ENCODE measurements around the gene TUBA8. TPM values are rescaled to one million over a fixed set of nuclear protein-coding genes. Genes with fewer than 3 reads are reported as not detected.
"Not testable (repeated sequence)": the region's sequence is repeated elsewhere in the genome, so short reads cannot be mapped to it uniquely, and the experiment has no call there.

Gene TUBA8
- 1.8 TPM in 2 replicates for total RNA-seq
- long read RNA-seq: 0 reads

- Mint-ChIP-seq H3K27ac (ENCODE audit: unreplicated experiment) (peak within 1 kb of the TSS; percentile 23), H3K27me3 (ENCODE audit: unreplicated experiment) (peaks cover 4% of the 10 kb centered on the region), H3K9me3 (ENCODE audit: unreplicated experiment) (peaks cover 3% of the 10 kb centered on the region), H3K36me3 (ENCODE audit: unreplicated experiment) (peaks cover 3% of the 10 kb centered on the region), H3K4me3 (ENCODE audit: unreplicated experiment) (peak within 1 kb of the TSS; percentile 71), H3K4me1 (ENCODE audit: unreplicated experiment) (peaks cover 13% of the 10 kb centered on the region)
- DNase-seq (ENCODE audit: extremely low spot score, unreplicated experiment): no peak
- no peak for TF ChIP-seq CTCF (IDR thresholded peaks at IDR 0.05)
Measured at GRCh38 chr22:18110194-18110953, at the start of gene TUBA8. Gene TUBA8, plus strand, starts transcription at chr22:18110809. Its CDS starts 57 bp downstream, at chr22:18110866.

- TF ChIP-seq CTCF (IDR thresholded peaks at IDR 0.05): no peak
- DNase-seq (ENCODE audit: extremely low spot score, unreplicated experiment): no peak
Measured at GRCh38 chr22:18062421-18062820, 48.2 kb upstream of the TUBA8 start.

GRCh38 chr22:18063306-18063705 lies 47.3 kb upstream of the TUBA8 start:
- Mint-ChIP-seq H3K4me1 (ENCODE audit: unreplicated experiment) (peaks cover 50% of the 10 kb centered on the region), H3K27me3 (ENCODE audit: unreplicated experiment) (peaks cover 4% of the 10 kb centered on the region), H3K27ac (ENCODE audit: unreplicated experiment) (peak overlapping the region; percentile 84), H3K36me3 (ENCODE audit: unreplicated experiment) (no peaks in the 10 kb centered on the region), H3K9me3 (ENCODE audit: unreplicated experiment) (no peaks in the 10 kb centered on the region), H3K4me3 (ENCODE audit: unreplicated experiment) (no peak overlapping the region)
- DNase-seq (ENCODE audit: extremely low spot score, unreplicated experiment): no peak
- TF ChIP-seq CTCF (IDR thresholded peaks at IDR 0.05): no peak

More at GRCh38 chr22:18062421-18062820, 48.2 kb upstream of the TUBA8 start:
- peaks cover 49% of the 10 kb centered on the region for H3K4me1 Mint-ChIP-seq (ENCODE audit: unreplicated experiment)
- H3K27me3 Mint-ChIP-seq (ENCODE audit: unreplicated experiment): peaks cover 4% of the 10 kb centered on the region
- peak overlapping the region; percentile 16 for H3K27ac Mint-ChIP-seq (ENCODE audit: unreplicated experiment)
- H3K9me3 Mint-ChIP-seq (ENCODE audit: unreplicated experiment): no peaks in the 10 kb centered on the region
- H3K36me3 Mint-ChIP-seq (ENCODE audit: unreplicated experiment): no peaks in the 10 kb centered on the region
- H3K4me3 Mint-ChIP-seq (ENCODE audit: unreplicated experiment): no peak overlapping the region

- not testable (repeated sequence) for DNase-seq (ENCODE audit: extremely low spot score, unreplicated experiment); H3K9me3 Mint-ChIP-seq (ENCODE audit: unreplicated experiment); H3K36me3 Mint-ChIP-seq (ENCODE audit: unreplicated experiment); H3K4me3 Mint-ChIP-seq (ENCODE audit: unreplicated experiment); H3K27me3 Mint-ChIP-seq (ENCODE audit: unreplicated experiment)
- peak overlapping the region; percentile 84 for H3K27ac Mint-ChIP-seq (ENCODE audit: unreplicated experiment)
- peaks cover 55% of the 10 kb centered on the region for H3K4me1 Mint-ChIP-seq (ENCODE audit: unreplicated experiment)
Measured at GRCh38 chr22:18063715-18064114, 46.9 kb upstream of the TUBA8 start.

GRCh38 chr22:18064636-18065035 lies 46.0 kb upstream of the TUBA8 start:
- Mint-ChIP-seq H3K36me3 (ENCODE audit: unreplicated experiment) (no peaks in the 10 kb centered on the region), H3K4me3 (ENCODE audit: unreplicated experiment) (no peak overlapping the region), H3K27ac (ENCODE audit: unreplicated experiment) (peak overlapping the region; percentile 13), H3K27me3 (ENCODE audit: unreplicated experiment) (no peaks in the 10 kb centered on the region), H3K4me1 (ENCODE audit: unreplicated experiment) (peaks cover 59% of the 10 kb centered on the region), H3K9me3 (ENCODE audit: unreplicated experiment) (no peaks in the 10 kb centered on the region)
- DNase-seq (ENCODE audit: extremely low spot score, unreplicated experiment): no peak
- TF ChIP-seq CTCF (IDR thresholded peaks at IDR 0.05): no peak
